HG02885 (cell line): ENCODE measurements around the gene NFE2L3.
"Not testable (repeated sequence)": the region's sequence is repeated elsewhere in the genome, so short reads cannot be mapped to it uniquely, and the experiment has no call there.

Source experiments
- ATAC-seq: cut with Tn5 transposase; IDR thresholded peaks from one replicate; pipeline ENCODE4 v1.9.1; 2021; ENCODE audit warnings: mild to moderate bottlenecking; ENCODE audit not compliant: unreplicated experiment, poor library complexity

The NFE2L3 gene

DNA sequence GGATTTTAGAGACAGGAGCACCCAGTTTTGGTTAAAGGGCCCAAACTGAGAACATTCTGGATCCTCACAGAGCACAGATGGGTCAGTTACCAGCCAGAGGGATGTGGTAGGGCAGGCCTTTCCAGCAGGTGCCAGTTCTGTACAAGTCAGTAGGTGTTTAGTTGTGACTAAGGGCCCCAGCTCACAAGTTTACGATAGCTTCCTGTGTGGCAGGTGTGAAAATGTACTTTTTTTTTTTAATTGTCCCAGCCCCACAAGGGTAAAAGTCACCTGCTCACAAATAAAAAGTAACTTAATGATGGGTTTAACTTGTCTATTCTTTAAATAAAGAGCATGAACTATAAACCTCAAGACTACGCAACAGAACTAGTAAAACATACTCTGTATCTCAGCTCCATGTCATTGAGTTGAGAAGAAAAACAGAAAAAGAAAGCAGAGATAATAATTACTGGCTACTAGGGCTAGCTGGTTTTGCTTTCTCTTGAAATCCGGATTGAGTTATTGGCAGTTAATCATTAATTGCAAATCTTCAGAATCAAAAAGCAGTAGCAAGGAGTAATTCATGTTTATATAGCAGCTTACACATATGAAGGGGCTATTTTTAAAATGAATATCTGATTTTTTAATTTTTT lies 15.4 kb downstream of the NFE2L3 start:
- peak; percentile 56 for ATAC-seq

DNA sequence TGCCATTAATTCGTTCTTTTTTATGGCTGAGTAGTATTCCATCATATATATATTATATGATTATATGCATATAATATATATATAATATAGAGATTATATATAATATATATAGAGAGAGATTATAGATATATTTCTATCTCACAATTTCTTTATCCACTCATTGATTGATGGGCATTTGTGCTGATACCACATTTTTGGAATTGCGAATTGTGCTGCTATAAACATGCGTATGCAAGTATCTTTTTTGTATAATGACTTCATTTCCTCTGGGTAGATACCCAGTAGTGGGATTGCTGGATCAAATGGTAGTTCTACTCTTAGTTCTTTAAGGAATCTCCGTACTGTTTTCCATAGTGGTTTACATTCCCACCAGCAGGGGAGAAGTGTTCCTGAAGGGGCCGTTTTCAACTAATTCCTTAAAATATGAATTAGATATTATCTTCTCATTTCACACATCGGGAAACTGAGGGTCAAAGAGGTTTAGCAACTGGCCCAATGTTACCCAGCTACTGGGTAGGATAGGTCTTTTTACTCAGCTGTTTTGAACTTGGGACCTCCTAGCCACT lies 16.5 kb downstream of the NFE2L3 start:
- no peak for ATAC-seq

DNA sequence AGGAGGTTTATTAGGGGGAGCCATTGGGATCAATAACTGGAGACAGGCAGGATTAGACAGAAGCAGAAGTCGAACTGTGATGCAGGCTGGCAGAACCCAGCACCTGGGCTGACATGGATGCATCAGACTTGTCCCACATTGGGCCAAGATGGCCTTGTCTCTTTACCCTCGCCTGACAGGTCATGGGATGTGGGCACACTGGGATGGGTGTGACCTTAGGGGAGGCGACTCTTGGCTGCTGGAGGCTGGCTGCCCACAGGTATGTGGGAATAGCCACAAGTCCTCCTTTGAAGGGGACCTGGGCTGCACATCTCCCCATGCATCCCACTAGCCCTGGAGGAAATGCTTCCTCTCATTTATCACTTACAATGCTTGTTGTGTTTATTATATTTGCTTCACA lies 17.3 kb downstream of the NFE2L3 start:
- ATAC-seq, result no peak

DNA sequence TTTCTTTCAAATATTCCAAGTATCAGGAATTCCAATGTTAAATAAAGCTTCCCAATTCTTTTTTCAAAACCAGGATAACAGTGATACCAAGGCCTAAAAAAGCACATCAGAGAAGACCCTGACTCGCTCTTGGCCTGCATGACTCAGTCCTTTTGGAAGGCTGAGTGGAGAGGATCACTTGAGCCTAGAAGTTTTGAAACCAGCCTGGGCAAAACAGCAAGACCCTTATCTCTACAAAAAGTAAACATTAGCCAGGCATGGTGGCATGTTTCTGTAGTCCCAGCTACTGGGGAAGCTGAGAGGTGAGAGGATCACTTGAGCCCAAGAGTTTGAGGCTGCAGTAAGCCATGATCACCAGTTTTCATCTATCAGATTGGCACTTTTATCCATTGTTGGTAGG lies 18.7 kb downstream of the NFE2L3 start:
- no peak for ATAC-seq

DNA sequence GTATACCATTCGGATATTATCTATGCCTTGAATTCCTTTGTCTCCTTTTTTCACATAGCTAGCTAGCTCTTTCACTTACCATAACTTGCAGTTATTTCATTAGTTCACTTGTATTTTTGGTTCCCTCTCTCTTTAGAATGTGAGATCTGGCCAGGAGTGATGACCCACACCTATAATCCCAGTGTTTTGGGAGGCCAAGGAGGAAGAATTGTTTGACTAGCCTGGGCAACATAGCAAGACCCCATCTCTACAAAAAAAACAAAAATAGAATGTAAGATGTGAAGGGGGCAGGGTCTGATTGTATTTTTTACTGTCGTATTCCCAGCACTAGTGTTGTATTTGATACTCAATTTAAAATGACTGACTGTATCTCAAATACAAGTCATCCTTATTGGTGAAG lies 19.6 kb downstream of the NFE2L3 start:
- ATAC-seq, result no peak

DNA sequence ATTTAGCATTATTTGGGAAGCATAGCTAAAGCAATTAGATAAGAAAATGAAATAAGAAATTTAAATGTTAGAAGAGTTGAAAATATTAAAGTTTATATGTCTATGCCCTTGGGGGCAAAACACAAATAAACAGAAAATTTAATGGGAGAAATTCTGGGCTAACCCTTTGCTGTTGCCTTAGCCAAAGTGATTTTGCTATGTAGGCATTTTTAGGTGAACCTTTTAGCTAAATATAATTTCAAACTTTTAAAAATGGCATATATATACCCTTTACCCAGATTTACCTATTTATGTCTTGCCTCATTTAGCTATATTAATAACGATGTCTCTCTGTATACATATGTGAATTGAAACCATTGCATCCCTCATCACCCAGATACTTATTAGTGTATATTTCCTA lies 20.1 kb downstream of the NFE2L3 start:
- no peak for ATAC-seq

DNA sequence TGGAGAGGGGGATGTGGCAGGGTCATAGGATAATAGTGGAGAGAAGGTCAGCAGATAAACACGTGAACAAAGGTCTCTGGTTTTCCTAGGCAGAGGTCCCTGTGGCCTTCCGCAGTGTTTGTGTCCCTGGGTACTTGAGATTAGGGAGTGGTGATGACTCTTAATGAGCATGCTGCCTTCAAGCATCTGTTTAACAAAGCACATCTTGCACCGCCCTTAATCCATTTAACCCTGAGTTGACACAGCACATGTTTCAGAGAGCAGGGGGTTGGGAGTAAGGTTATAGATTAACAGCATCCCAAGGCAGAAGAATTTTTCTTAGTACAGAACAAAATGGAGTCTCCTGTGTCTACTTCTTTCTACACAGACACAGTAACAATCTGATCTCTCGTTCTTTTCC lies 23.9 kb downstream of the NFE2L3 start:
- ATAC-seq, result not testable (repeated sequence)

GRCh38 chr7:26176696-26177095 lies 24.7 kb downstream of the NFE2L3 start:
- ATAC-seq, result not testable (repeated sequence)

GRCh38 chr7:26177269-26177668 lies 25.3 kb downstream of the NFE2L3 start:
- ATAC-seq, result not testable (repeated sequence)

DNA sequence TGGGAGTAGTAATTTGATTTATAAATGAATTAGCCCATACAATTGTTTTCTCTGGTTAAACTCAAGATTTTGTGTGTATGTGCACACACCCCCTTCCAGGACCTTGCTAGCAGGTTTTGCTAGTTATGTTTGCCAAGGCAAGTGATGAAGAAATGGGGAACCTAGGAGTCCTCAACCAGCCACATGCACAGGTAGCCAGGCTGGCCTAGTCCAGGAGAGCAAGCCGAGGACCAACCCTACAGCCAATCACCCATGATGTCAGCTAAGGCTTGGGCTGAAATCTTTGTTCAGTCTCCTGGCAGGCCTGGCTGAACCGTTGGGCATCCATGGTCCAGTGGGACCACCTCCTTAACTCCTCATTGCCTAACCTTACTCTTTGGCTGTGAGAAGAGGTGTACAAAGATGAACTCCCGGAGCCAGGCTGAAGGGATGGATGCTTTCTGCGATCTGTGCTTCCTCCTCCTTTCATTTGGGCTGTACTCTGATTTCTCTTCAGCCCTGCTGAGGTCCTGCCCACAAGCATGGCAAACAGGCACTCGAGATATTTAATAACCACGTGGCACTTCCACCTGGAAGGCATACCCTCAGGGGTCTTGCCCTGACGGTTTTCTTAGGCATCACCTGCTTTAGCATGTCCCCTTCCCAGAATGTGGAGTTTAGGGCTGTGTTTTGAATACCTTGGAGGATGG lies 26.4 kb downstream of the NFE2L3 start:
- ATAC-seq, result no peak

GRCh38 chr7:26179422-26179821 lies 27.4 kb downstream of the NFE2L3 start:
- ATAC-seq, result no peak

- ATAC-seq, result no peak
These were observed 28.0 kb downstream of the NFE2L3 start for GRCh38 chr7:26179826-26180497.

DNA sequence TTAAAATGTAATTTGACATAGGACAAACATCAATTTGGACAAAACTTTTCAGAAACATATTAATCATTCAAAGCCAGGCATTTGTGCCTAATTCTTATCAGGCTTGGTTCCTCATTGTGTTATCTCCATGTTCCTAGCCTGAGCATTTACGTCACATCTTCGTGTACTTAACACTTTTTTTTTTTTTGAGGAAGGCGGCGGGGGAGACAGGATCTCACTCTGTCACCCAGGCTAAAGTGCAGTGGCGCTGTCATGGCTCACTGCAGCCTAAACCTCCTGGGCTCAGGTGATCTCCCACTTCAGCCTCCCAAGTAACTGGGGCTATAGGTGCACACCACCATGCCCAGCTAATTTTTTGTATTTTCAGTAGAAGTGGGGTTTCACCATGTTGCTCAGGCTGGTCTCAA lies 28.8 kb downstream of the NFE2L3 start:
- no peak for ATAC-seq

DNA sequence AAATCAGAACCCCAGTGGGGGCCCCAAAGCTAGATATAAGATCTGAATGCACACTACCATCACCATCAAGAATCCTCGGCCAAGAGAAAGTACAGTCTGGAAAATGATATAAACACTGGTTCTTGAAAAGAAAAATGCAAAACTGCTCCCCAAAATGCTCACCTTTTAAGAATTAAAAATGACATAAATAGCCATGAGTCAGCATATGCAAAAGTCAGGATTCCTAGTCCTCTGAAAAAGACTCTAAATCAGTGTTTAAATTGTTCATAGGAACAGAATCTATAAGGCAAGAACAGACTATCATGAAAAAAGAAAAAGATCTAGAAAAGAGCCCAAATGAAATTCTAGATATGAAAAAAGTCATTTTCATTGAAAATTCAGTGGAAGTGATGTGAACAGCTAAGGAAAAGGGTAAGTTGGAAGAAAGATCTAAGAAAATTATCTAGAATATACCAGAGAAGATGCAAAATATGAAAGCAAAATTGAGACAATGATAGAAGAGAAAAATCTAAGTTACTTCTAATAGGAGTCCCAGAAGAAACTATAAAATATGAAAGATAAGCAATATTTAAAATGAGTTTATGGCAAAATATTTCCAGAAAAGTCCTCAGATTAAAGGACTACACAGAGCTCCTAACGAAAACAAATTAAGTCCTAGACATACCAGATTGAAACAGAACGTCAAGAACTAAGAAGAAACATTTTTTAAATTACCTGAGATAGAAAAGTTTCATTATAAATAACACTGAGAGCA lies 29.7 kb downstream of the NFE2L3 start:
- no peak for ATAC-seq

GRCh38 chr7:26182283-26182682 lies 30.3 kb downstream of the NFE2L3 start:
- no peak for ATAC-seq

- ATAC-seq, result no peak
These were observed 30.7 kb downstream of the NFE2L3 start for GRCh38 chr7:26182706-26183105.

DNA sequence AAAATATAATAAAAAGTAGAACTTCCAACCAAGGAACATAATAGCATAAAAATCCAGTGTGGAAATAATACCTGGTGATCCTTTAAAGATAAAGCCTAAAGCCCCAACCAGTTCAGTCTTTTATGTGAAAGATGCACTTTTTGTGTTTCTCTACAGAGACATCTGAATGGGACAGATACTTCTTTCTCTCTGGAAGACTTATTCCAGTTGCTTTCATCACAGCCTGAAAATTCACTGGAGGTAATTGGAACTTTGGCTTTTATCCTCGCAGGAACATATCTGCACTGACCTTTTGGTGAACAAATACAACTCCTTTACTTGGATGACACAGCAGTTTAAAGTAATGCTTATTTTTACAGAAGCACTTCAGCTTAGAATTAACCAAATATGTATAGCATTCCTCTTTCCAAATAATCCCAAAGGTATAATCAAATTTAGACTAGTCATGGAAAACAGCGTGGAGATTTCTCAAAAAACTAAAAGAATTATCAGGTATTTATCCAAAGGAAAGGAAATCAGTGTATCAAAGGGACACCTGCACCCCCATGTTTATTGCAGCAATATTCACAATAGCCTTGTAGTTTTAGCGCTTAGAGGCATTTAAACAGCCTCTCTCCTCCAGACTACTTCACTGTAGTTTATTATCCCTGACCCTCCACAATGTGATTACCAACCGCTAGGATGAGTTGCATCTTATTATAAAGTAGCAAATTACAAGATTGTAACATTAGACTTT lies 31.7 kb downstream of the NFE2L3 start:
- no peak for ATAC-seq

GRCh38 chr7:26184281-26185101 lies 32.5 kb downstream of the NFE2L3 start:
- ATAC-seq, result not testable (repeated sequence)
